ENCODE measurements around the gene ZBTB47.

Gene ZBTB47

DNA sequence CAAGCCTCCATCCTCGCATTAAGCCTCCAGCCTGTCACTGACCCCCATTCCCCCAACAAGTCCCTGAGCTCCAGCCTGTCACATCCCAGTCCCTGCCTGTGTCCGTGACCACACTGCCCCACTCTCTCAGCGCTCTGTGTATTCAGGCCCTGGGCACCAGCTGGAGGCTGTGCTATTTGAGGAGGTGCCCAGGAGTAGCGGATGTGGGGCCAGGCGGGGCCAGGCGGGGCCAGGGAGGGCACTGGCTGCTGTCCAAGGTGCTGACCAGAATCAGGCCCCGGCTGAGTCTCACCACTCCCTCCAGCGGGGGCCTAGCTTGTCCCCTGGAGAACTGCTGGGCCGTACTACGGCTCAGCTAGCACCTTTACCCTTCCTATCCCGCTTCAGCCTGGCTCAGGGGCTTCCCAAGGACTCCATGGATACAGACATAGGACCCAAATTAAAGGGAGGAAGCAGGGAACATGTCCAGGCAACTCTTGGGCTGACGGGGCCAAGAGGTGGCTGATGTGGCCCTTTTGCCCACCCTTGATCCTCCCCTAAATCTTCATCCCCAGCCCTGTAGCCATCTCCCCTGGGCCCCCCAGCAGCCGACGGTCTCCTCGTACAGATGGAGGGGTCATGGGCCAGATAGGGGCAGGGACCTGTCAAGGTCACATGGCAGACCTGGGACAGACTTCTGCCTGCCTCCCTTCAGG lies 48.0 kb downstream of the ZBTB47 start:
- peak; percentile 61 for DNase-seq

DNA sequence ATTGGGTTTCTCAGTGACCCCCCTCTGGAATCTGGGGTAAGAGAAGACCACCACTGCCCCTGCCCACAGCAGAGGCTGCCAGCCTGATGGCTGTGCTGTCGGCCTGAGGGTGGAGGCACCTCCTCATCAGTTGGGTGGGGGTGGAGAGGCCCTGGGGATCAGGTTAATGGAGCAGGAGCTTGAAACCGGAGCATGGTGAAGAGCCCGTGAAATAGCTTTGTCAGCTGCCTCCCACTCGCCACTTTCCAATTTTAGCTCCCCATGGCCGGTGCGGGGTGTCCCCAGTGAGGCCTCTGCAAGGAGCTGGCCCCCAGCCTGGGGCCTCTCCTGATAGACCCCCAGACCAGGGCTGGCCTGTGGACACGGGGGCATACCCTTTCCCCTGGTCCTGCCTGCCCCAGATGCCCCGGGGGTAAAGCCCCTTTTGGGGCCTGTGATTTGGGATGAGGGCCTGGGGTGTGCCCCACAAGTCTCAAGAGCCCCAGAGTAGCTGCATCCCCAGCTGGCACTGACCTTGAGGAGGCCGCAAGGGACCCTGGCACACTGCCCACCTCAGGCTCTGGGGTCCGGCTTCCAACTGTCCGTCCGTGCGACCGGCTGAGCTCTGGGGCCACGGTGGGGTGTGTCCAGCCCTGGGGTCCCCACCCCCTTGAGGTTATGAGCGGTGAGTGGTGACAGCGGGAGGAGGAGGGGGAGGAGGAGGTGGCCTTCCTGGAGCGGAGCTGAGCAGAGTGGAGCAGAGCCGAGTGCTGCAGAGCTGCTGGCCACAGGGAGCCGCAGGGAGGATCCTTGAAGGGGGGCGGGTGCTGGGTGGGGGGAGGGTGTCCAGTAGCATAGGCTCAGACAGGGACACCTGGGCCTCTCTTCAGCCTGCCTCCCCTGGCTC lies 48.8 kb downstream of the ZBTB47 start, which contains the start of gene HHATL:
Gene HHATL, minus strand, starts transcription at position 733 of the 886 bp plus-strand sequence. CDS start 1,972 bp downstream, outside the sequence.
- no peak for DNase-seq

DNA sequence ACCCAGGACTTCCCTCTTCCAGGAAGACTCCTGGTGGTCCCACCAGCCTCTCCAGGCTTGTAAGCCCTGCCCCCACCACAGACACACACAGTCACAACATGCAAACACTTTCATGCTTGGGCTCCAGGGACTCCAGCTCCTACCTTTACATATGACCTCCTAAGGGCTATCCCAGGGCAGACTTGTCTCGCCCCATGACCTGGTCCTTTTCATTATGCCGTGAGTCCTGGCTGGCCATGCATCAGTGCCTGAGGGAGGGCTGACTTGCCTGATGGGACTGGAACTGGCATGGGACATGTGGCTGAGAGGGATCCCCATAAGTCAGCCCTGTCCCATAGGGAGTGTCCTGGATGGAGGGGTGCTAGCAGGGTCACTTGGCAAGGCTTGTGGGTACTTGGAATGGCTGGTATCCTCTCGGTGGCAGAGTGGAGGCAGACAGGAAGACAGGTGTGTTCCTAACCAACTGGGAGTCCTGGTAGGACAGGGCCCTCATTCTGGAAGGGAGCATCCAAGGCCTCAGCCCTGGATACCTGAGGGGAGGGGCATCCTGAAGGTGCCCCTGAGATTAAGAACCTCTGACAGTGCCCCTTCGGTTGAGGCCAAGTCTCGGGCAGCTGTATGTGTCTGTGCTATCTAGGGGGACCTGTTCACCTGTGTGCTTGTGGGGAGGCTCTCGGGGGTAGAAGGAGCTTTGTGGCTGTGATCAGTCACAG lies 49.6 kb downstream of the ZBTB47 start:
- no peak for DNase-seq

DNA sequence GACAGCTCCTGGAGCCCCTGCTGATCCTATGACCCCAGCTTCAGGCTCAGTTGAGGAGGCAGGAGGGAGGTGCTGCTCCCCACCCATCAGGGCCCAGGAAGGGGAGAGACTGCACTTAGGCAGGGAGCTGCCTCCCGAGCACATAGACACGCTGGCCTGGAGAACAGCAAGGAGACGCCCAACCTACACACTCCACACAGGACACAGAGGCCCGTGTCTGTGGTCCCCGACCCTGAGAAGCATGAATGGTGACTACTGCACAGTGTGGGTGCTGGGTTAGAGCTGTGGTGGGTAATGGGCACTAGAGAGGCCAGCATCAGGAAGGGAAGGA lies 50.2 kb downstream of the ZBTB47 start:
- no peak for DNase-seq

DNA sequence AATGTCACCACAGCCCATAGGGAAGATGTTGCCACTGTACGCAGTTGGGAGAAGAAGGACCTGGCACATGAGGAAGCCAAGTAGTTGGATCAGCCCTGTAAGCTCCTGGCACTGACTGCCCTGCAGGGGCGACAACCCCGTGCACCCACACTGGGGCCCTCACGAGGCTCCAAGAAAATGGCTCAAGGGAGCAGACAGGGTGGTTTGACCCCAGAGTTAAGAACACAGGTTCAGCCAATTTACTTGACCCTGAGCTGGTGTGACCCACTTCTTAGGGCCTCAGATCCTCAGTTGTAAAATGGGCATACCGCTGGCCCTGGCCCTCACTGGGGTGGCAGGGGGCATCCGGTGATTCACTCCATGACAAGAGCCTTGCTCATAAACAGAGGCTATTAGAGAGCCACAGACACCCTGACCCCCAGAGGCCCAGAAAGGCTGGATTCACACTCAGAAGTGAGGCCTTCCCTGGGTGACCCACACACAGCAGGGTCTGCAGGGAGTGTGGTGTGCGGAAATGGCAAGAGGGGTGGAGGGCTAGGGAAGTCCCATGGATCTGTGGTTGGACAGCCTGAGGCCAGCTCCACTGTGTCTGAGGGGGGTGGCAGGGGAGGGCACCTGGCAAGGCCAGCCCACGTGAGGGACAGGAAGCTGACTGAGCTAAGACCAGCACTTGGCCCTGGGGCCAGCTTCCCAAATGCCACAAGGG lies 50.8 kb downstream of the ZBTB47 start:
- DNase-seq: no peak

DNA sequence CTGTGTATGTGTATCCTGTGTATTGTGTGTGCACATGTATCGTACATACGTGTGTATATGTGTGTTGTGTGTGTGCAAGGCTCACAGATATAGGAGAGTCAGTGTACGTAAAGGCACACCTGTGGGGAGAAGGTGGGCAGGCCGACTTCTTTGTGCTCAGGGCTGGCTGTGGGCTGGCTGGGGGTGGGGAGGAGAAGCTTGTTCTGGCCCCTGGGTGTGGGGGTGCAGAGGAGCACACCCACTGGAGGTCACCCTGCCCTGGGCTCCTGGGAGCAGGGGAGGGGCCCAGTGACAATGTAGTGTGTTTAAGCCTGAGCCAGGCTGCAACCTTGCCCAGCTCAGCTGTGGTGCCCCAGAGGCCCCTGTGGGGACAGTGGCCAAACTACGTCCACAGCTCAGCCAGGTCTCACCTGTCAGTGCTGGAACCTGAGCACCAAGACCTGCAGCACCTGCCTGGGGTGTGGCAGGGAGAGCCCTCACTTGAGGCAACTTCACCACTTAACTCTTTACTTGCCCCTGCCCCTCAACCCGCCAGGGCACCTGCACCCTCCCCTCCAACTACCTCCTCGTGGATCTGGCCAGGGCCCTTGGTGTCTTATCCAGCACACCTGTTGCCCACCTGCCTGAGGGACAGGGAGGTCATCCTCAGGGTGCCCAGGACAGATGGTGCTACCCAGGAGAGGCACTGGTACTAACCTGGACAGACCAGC lies 51.7 kb downstream of the ZBTB47 start:
- no peak for DNase-seq

DNA sequence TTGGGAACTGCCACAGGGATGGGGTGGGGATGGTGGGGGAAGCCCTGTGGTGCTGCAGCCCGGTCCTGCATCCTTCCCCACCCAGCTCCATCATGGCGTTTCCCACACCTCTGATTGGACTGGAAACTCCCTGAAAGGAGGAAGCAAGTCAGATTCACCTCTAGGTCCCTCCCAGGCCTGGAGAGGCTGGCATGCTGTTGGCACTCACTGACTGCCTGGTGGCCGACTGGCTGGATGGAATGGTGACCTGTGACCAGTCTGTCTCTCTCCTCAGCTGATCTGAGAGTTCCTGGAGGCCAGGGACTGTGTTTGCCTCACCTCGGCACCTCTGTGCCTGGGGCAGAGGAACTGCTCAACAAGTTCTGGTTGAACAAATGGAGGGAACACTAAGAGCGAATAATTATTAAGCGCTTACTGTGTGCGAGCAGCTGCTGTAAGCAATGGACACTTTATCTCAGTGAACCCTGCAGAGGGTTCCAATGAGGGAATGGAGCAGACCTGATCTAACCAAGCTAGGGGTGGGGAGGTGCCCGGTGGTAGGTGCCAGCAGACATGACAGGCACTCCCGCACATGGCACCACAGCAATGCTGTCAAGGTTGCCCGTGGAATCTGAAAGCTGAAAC lies 52.6 kb downstream of the ZBTB47 start:
- no peak for DNase-seq

DNA sequence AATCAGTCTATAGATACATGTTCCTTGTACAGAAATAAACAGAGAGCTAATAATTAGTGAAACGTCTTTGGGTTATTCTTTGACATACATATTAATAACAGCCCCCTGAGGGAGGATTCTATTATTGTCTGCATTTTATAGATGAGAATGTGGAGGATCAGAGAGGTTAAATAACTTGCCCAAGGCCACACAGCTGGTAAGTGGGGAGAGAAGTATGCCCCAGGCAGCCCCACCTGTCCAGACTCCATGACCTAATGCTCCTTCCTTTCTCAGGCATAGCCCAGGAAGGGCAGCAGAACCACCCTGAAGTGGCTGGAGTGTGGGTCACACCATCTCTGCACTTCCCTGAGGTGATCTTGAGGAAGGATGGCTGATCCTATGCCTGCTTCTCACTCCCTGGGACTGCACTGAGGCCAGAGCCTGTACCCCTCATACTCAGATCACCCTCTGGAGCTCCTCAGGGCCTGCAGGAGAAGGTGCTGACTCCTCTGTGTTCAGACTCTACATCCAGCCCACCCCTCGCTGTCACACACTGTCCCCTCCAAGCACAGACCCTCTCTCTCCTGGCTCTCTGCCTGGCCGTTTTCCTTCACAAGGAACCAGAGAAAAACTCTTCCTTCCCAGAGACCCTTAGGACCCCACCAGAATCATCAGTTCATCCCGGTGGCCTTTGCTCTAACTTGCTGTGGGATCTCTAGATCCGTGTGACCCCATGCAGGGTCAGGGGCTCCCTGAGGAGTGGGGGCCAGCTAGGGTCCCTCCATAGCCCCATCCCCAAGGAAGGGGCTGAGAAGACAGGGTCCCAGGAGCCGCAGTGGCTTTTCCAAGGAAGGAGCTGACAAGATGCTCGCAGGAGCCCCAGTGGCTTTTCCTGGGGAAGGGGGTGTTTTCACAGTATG lies 53.5 kb downstream of the ZBTB47 start:
- no peak for DNase-seq

DNA sequence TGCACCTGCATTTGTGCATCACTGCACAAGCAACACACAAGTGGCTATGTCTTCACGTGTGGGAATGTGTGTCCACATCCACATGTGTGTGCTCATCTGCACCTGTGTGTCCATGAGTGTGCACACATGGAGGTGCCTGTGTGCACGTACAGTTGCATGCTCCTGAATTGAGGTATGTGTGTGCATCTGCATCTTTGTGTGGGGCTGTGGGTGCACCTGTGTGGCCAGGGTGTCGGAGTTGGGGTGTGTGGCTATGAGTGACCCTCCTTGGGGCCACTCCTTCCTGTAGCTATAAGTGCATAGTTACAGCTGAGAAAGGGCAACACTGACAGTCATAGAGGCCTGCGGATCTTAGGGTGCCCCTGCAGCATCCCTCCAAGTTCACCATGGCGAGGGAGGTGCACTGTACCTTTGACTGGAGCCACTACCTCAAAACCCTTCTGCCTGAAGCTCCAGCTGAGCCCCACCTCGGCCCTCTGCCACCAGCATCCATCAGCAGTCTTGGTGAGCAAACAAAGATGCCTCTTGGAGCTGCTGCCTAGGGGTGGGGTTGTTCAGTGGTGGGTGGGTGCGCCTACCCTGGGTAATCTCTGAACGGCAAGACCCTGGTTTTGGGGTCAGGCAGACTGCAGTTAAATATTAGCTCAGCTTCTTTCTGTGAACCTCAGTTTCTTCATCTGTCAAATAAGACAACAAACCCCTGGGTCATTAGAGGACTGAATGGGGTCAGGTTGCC lies 54.3 kb downstream of the ZBTB47 start:
- no peak for DNase-seq

DNA sequence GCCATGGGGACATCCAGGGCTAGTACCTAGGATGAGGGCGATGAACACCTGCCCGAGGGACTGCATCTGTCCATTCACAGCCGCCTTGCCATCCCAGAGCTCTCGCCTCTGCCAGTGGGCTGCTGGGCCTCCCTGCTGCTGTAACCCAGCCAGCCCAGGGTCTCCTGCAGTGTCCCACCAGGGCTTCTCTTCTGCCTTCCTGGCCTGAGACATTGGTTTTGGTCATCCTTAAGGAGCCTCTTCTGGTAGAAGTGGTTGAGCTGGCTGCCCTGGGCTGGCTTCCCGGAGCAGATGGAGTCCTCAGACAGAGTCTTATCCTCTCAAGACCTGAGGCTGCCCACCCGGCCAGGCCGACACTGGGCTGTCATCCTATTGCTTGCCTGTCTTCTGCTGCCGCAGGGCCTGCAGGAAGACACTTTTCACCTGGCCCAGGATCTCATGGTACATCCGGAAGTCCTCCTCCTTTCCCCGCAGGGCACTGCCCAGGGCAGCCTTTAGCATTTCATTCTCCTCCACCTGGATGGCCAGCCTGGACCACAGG lies 55.2 kb downstream of the ZBTB47 start:
- DNase-seq: no peak

DNA sequence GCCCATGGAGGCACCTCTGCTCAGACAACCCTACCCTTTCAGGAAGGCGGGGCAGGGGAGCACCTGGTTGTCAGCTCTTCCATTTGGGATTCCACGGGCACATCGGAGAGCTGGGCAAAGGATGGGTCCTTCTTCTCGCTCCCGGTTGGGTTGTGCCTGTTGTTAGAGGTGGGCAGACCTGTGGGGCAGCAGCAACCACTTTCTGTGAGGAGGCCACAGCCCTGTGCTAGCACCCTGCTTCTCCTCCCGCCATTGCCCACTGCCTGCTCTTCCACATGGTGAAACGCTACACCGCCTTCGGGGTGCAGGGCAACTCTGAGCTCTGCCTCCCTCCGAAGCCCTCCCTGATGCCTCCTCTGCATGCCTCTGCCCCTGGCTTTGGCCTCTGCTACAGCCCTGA lies 56.1 kb downstream of the ZBTB47 start:
- DNase-seq: no peak

DNA sequence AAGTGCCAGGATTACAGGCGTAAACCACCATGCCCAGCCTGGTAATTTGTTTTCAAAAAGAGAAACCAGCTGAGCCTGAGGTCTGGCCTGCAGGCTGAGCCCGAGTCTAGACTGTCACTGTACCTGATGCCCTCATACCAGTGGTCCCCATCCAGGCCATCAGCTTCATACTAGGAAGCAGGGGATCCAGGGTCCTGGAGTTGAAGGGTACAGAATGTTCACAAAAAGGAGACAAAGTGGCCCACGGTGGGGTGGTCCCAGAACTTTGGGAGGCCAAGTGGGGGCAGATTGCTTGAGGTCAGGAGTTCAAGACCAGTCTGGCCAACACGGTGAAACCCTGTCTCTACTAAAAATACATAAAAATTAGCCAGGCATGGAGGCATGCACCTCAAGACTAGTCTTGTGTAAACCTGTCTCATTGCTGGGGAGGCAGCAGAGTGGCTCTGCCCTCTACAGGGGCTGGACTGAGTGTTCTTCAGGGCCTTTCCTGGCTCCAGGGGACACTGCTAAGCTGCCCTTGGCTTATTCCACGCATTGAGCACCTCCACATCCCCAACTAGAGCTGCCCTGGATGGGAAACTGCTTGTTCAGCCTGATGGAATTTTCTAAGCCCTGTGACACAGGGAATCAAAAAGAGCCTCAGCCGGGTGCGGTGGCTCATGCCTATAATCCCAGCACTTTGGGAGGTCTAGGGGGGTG lies 57.0 kb downstream of the ZBTB47 start:
- DNase-seq: no peak

DNA sequence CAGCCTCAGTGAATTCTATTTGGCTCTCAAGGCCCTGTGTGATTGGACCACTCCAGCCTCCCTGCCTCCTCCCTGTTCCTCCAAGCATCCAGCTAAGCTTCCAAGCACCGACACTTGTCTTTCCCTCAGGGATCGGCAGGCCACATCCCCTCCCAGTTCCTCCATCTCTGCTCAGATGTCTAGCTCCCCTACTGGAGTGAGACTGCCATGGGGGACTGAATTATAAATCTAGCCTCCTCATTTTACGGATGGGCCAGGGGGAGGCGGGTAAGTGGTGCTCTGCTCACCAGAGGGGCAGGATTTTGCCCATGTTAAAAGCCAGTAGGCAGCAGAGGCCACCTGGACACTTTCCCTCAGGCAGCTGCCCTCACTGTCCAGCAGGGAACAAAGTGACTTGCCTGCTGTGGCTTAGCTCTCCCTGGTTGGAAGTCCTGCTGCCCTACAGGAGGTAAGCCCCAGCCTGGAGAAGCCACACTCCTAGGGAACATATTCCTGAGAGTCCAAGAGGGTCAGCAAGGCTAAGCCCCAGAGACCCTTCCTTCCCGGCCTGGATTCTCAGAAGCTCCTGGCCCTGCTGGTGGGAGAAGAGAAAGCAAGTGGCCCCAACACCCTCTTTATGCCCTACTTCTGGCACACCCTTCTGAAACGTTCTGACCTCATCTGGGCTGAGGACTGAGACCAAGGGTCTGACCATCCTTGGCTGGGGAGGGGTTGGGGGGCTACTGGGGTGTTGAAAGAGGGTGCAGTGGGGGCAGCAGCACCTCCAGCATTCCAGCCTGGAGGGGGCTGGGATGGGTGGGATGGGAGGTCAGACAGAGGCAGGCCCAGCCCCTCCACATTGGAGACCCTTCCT lies 58.2 kb downstream of the ZBTB47 start:
- DNase-seq: no peak

DNA sequence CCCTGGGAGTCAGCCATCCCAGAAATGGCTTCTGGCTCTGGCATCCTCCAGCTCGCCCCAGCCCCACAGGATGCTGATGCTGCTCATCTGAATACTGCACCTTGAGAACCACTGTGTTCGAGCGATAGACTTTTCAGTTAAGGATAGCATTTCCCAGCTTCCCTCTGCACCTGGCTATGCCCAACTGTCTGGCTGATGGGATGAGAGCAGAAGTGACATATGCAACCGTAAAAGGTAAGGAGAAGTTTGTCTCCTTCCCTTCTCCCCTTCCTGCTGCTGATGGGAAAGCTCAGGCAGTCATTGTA lies 58.8 kb downstream of the ZBTB47 start:
- DNase-seq: no peak

DNA sequence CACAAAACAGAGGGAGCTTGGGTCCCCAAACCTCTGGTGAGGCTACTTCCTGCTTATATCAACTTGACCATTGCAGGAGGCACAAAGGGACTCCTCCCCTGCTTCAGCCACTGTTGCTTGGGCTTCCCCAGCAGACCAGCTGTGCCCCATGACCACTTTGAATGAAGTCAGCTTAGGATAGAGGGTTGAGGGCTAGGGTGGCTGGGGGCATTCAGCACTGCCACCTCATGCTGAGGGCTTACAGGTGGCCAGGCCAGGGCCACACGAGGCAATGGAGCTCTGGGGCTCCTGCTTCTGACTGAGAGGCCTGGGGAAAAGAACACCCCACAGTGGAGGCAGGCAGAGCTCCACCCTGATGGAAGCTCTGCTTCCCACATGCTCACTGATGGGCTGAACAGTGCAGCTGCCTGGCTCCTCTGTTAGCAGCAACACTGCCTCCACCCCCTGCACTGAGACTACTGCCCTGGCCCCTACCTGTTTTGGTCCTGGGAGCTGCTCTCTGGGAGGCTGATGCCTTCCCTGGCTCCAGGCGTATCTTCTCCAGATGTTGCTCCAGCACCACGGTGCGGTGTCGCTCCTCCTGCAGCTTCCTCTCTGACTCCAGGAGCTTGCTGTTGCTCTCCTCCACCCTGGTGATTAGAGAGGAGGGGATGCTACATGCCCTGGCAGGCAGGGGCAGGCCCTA lies 59.3 kb downstream of the ZBTB47 start:
- no peak for DNase-seq

DNA sequence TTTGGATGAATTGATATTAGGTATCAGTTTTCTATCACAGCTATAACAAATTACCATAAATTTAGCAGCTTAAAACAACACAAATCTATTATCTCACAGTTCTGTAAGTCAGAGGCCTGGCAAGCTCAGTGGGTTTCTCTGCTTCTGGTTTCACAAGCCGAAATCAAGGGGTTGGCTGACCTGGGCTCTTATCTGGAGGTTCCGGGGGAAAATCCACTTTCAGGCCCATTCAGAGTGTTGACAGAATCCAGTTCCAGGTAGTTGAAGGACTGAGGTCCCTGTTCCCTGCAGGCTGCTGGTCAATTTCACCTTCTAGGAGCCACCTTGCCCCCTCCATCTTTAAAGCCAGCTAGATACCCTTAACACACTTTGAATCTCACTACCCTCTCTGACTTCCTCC lies 60.2 kb downstream of the ZBTB47 start:
- no peak for DNase-seq

DNA sequence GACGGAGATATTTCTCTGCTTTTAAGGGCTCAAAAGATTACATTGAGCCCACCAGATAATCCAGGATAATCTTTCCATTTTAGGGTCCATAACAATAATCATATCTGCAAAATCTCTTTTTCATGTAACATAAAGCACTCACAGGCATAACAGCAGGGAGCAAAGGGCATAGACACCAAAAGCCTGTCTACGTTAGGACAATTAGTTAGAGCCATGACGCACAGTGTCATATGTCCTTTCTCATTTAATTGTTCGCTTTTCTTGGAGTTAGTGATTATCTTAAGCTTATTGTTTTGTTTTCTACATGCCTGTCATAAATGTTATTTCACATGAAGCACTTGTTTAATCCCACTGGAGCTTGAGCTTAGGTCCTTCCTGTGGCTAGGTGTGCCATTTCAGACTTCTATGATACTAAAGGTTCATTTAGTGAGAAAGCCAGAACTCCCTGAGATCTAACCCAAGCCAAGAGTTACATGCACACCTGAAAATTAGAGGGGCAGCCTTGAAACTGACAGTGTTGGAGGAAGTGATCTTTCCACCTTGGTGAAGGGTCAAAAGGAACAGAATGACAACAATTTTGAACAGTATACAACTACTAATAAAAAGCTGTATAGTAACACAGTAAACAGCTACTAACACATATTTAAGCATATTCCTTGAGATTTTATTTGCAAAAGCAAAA lies 60.8 kb downstream of the ZBTB47 start:
- no peak for DNase-seq

Measured in activated T-cell treated with anti-CD3 and anti-CD28 coated beads, Interleukin-2, amount 50 U/mL, for 1 hour (primary cell).